ENCODE measurements around the gene HCAR2. TPM values are rescaled to one million over a fixed set of nuclear protein-coding genes. Genes with fewer than 3 reads are reported as not detected.
A peak's percentile ranks its signal among the peaks of the same experiment; 100 is the strongest.
"Not testable (repeated sequence)": the region's sequence is repeated elsewhere in the genome, so short reads cannot be mapped to it uniquely, and the experiment has no call there.

The HCAR2 gene
- not detected for polyA plus RNA-seq

DNA sequence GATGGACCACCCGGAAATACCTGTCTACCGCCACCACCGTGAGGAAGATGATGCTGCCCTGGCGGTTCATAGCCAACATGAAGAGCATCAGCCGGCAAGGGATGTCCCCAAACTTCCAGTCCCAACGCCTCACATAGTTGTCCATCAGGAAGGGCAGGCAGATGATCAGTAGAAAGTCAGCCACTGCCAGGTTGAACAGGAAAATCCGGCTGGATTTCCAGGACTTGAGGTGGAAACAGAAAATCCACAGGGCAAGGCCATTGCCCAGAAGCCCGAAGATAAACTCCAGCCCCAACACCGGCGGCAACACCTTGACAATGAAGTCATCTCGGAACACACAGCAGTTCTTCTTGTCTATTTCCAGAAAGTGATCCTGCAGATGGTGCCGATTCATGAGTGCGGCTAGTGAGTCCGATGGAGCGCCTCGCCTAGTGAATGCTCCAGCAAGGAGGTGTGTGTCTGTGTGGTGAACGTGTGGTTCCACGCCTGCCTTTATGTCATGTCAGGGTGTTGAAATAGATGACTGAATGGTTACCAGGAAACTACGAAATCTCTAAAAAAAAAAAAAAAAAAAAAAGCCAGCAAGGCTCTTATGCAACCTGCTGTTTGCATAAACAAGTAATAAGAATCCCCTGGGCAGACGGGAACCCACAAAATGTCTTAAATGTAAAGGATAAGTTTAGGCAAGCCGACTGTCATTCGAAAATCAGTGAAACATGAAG lies at the start of gene HCAR2:
TSS of gene HCAR2 (minus strand) at position 468 of the 722 bp plus-strand sequence. CDS start at position 394, 74 bp downstream.
- H3K36me3 Mint-ChIP-seq; H3K4me3 Mint-ChIP-seq; H3K4me1 Mint-ChIP-seq; H3K27ac Mint-ChIP-seq; DNase-seq; H3K9me3 Mint-ChIP-seq; H3K27me3 Mint-ChIP-seq (ENCODE audit: low read depth in 3 of 3): not testable (repeated sequence)

DNA sequence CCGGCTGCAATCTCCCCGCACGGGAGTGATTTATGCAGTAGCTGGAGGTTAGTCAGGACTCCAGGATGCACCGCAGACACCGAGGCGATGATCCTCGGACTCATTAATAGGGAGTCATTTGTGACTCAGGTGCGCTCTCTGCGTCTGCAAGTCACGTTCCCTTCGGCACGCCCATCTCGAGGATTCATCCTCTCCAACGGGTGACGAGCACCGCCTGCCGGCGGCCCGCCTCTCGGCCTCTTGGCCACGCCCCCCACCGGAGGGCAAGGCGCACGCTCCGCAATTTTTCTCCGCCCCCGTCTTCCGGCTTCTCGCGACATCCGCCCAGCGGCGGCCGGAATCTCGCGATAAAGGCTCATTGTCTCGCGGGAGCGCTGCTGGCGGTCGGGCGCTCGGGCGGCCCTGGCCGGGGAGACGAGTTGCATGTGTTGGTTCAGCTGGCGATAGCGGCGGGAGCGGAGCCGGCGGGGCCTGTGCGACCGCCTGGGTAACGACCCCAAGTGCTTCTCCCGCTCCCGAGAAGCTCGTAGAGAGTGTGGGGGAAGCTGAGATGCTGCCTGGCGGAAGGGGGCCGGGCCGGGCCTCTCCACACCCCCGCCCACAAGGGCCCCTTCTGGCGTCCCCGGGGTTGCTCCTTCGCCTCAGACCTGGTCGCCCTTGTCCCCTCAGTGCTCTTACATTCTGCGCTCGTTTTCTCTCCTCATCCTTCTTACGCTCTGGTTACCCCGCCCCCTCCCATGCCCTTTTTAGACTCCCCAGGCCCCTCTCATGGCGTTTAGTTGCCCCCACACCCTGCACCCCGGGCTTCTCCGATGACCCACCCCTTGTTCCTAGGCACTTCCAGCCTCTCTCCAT lies 49.5 kb upstream of the HCAR2 start, which contains the start of gene DENR:
TSS of gene DENR (plus strand) at position 361 of the 855 bp plus-strand sequence. CDS start 878 bp downstream, outside the sequence.
- Mint-ChIP-seq H3K36me3 (peaks cover 22 to 33% (median 26%) of the 10 kb centered on the region in 3 donors), H3K4me3 (peak within 1 kb of the TSS; percentile 93 to 98 (median 97)), H3K9me3 (no peaks in the 10 kb centered on the region), H3K4me1 (peaks cover 32 to 58% of the 10 kb centered on the region in 2 donors), H3K27ac (peak within 1 kb of the TSS; percentile 91 to 96 (median 96)), H3K27me3 (ENCODE audit: low read depth in 3 of 3) (peaks cover 0 to 7% (median 5%) of the 10 kb centered on the region in 3 donors)
- DNase-seq: peak; percentile 99

DNA sequence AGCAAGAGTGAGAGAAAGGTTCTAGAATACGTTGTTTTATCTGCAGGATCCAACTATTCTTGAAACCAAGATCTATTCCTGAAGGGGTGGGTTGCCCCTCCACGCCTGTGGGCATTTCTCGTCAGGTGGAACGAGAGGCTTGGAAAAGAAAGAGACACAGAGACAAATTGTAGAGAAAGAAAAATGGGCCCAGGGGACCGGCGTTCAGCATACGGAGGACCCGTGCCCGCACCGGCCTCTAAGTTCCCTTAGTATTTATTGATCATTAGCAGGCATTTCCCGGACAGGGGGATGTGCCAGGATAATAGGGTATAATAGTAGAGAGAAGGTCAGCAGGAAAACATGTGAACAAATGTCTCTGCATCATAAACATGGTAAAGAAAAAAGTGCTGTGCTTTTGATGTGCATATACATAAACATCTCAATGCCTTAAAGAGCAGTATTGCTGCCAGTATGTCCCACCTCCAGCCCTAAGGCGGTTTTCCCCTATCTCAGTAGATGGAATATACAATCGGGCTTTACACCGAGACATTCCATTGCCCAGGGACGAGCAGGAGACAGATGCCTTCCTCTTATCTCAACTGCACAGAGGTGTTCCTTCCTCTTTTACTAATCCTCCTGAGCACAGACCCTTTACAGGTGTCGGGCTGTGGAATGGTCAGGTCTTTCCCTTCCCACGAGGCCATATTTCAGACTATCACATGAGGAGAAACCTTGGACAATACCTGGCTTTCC lies 47.8 kb upstream of the HCAR2 start:
- peak overlapping the region in 4 of 6 donors; percentile 36 to 84 (median 64) for H3K27ac Mint-ChIP-seq
- not testable (repeated sequence) for H3K9me3 Mint-ChIP-seq; DNase-seq; H3K27me3 Mint-ChIP-seq (ENCODE audit: low read depth in 3 of 3)
- peak overlapping the region in 4 of 5 donors; percentile 66 to 98 (median 96) for H3K4me3 Mint-ChIP-seq
- peaks cover 12 to 19% (median 15%) of the 10 kb centered on the region in 3 donors for H3K36me3 Mint-ChIP-seq
- peaks cover 26 to 41% of the 10 kb centered on the region in 2 donors for H3K4me1 Mint-ChIP-seq

DNA sequence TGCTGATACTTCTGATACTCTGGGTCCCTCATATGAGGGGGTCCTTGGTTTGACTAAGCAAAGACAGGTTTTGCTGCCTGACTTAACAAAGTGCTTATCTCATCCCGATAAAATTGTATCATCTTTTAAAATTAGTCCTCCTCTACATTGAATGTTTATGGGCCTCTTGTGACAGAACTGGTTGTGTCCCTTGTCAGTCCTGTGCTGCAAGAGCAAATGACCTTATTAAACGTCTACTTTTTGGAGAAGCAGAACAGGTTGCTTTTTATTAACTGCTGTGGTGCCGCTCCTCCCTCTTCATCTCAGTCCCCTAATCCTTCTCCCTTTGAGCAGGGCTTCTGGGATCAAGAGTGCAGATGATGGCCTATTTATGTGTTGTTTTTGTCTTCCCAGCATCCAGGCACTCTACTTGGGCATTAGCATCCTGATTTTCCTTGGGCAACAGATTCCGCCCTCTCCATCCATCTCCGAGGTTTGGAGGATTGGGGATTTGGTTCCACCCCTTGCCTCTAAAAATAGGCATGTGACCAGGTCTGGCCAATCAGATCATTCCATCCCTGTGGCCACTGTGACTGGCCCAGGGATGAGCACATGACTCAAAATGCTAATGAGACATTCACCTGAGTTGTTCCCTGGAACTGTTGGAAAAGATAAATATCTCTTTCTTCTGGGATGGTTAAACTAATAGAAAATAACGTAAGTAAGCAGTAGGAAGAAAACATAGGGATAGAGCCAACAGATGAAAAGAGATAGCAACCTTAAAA lies 46.6 kb upstream of the HCAR2 start:
- Mint-ChIP-seq H3K9me3 (no peaks in the 10 kb centered on the region), H3K4me1 (peaks cover 22 to 34% of the 10 kb centered on the region in 2 donors), H3K36me3 (peaks cover 6 to 11% (median 8%) of the 10 kb centered on the region in 3 donors), H3K27me3 (ENCODE audit: low read depth in 3 of 3) (peaks cover 0 to 7% (median 5%) of the 10 kb centered on the region in 3 donors), H3K27ac (no peak overlapping the region), H3K4me3 (no peak overlapping the region)
- DNase-seq: no peak

DNA sequence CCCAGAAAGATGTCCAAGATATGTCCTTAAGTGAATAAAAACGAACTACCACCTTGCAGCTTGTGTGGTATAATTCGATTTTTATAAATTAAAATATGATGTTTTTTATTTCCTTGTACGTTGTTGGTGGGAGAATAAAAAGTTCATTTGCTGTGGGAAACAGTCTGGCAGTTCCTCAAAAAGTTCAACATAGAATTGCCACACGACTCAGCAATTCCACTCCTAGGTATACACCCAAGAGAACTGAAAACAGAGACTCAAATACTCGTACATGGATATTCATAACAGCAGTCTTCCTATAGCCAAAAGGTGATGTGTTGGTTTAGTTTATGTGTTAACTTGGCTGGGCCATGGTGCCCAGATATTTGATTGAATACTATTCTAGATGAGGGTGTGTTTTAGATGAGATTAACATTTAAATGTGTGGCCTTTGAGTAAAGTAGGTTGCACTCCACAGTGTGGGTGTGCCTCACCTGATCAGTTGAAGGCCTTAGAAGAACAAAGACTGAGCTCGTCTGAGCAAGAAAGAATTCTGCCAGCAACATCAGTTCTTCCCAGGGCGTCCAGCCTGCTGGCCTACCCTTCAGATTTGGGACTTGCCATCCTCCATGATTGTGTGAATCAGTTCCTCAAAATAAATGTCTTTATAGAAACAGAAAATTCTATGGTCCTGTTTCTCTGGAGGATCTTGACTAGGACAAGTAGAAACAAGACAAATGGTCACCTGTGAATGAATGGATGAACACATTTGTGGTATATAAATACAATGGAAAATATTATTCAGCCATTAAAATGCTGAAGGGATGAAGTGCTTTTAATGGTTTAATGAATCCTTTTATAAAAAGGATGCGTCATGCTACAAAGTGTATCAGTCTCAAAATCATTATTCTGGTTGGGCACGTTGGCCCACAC lies 44.3 kb upstream of the HCAR2 start:
- Mint-ChIP-seq H3K36me3 (no peaks in the 10 kb centered on the region), H3K27me3 (ENCODE audit: low read depth in 3 of 3) (peaks cover 0 to 3% (median 2%) of the 10 kb centered on the region in 3 donors), H3K27ac (no peak overlapping the region), H3K9me3 (no peaks in the 10 kb centered on the region), H3K4me3 (no peak overlapping the region), H3K4me1 (peaks cover 8 to 12% of the 10 kb centered on the region in 2 donors)
- DNase-seq: no peak

DNA sequence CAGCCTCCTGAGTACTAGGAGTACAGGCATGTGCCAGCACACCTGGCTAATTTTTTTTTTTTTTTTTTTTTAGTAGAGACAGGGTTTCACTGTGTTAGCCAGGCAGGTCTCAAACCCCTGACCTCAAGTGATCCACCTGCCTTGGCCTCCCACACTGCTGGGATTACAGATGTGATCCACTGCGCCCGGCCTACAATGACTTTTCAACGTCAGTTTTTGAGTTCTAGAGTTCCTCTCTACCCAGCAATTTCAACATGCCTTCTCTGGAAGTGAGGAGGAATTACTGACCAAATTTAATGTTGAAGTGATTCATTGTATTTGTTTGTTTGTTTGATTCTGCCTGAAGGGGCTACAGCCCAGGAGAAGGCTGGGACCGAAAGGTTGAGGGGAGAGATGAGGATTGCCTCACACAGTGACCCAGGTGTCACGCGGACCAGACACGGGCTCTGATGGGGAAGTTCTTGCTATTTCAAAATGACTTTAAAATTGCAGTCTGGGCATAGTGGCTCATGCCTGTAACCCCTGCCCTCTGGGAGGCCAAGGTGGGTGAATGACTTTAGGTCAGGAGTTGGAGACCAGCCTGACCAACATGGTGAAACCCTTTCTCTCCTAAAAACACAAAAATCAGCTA lies 40.9 kb upstream of the HCAR2 start:
- H3K27ac Mint-ChIP-seq: no peak overlapping the region
- no peaks in the 10 kb centered on the region for H3K9me3 Mint-ChIP-seq
- H3K4me1 Mint-ChIP-seq: no peaks in the 10 kb centered on the region

DNA sequence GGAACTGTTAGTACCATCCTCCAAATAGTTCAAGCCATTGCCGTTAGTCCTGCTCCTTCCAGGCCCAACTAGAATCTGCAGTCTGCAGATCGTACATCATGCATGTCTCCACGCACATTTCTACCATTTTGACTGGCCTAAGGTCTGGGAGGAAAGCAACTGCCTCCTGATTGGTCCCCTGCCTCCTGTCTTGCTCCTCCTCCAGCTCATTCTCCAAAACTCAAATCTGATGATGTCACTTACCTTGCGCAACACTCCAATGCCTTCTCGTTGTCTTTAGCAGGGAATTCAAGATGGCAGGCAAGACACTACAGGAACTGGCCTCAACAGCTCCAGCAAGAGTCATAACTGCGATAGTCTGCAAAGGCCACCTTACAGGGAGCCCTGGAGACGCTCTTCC lies 37.2 kb upstream of the HCAR2 start:
- H3K4me3 Mint-ChIP-seq: no peak overlapping the region
- H3K27me3 Mint-ChIP-seq (ENCODE audit: low read depth in 3 of 3): peaks cover 3 to 4% (median 3%) of the 10 kb centered on the region in 3 donors
- no peaks in the 10 kb centered on the region for H3K36me3 Mint-ChIP-seq
- H3K4me1 Mint-ChIP-seq: no peaks in the 10 kb centered on the region
- DNase-seq: no peak
- no peaks in the 10 kb centered on the region for H3K9me3 Mint-ChIP-seq
- peak overlapping the region in 1 of 6 donors; percentile 73 for H3K27ac Mint-ChIP-seq

More for the DNA sequence above, 40.9 kb upstream of the HCAR2 start:
- H3K4me3 Mint-ChIP-seq: no peak overlapping the region
- DNase-seq: no peak
- H3K27me3 Mint-ChIP-seq (ENCODE audit: low read depth in 3 of 3): peaks cover 0 to 4% (median 2%) of the 10 kb centered on the region in 3 donors
- no peaks in the 10 kb centered on the region for H3K36me3 Mint-ChIP-seq

DNA sequence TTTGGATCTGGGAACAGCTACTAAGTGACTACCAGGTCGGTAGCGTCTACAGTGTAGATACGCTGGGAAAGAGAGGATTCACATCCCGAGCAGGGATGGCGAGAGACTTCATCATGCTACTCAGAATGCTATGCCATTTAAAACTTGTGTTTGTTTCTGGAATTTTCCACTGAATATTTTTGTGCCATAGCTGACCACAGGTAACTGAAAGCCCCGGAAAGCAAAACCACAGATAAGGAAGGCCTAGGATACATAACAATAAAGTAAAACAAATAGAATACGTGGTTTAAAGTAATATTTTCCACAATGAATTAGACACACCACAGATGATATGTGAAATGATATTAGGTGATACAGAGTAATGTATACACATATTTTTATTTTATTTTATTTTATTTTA lies 35.4 kb upstream of the HCAR2 start:
- H3K27me3 Mint-ChIP-seq (ENCODE audit: low read depth in 3 of 3): peaks cover 3 to 8% (median 3%) of the 10 kb centered on the region in 3 donors
- DNase-seq: no peak
- H3K4me3 Mint-ChIP-seq: no peak overlapping the region
- H3K4me1 Mint-ChIP-seq: no peaks in the 10 kb centered on the region
- no peaks in the 10 kb centered on the region for H3K36me3 Mint-ChIP-seq
- H3K27ac Mint-ChIP-seq: no peak overlapping the region
- H3K9me3 Mint-ChIP-seq: no peaks in the 10 kb centered on the region

DNA sequence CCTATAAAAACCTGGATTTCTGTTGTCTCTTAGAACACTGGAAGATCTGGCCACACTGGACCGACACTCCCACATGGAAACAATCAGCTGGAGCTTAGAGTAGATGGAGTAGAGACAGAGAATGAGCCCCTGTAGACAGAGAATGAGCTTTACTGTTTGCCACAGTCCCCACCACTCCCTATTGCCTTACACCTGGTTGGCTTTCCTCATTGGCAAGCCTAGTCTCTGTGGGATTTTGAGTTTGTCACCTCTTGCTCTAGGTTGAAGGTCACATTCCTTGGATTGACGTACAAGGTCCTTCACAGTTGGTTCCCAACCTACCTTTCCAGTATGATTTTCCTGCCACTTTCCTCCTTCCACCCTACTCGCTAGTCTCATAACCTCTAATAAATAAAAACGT lies 29.5 kb upstream of the HCAR2 start:
- Mint-ChIP-seq H3K4me1 (peaks cover 0 to 2% of the 10 kb centered on the region in 2 donors), H3K27ac (no peak overlapping the region), H3K27me3 (ENCODE audit: low read depth in 3 of 3) (peaks cover 3 to 6% (median 5%) of the 10 kb centered on the region in 3 donors)

DNA sequence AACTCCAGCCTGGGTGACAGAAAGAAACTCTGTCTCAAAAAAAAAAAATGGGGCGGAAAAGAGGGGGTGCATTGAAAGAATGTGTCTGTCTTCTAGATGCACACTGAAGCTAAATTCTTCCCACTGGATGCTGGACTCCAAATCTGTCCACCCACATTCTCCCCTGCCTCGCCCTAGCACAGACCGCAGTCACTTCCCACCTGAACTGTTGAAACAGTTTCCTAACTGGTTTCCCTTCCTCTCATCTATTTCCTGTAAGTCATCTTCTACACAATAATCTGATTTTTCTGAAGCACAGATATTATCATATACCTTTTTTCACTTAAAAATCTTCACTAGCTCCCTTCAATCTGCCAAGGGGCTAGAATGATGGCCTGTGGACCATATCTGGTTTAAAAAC lies 29.0 kb upstream of the HCAR2 start:
- no peak overlapping the region for H3K4me3 Mint-ChIP-seq
- H3K9me3 Mint-ChIP-seq: no peaks in the 10 kb centered on the region
- no peaks in the 10 kb centered on the region for H3K36me3 Mint-ChIP-seq
- H3K4me1 Mint-ChIP-seq: peaks cover 0 to 2% of the 10 kb centered on the region in 2 donors
- peaks cover 3 to 6% (median 4%) of the 10 kb centered on the region in 3 donors for H3K27me3 Mint-ChIP-seq (ENCODE audit: low read depth in 3 of 3)
- DNase-seq: no peak
- no peak overlapping the region for H3K27ac Mint-ChIP-seq

More for the DNA sequence above, 29.5 kb upstream of the HCAR2 start:
- H3K9me3 Mint-ChIP-seq: no peaks in the 10 kb centered on the region
- no peak overlapping the region for H3K4me3 Mint-ChIP-seq
- DNase-seq: no peak
- H3K36me3 Mint-ChIP-seq: no peaks in the 10 kb centered on the region

DNA sequence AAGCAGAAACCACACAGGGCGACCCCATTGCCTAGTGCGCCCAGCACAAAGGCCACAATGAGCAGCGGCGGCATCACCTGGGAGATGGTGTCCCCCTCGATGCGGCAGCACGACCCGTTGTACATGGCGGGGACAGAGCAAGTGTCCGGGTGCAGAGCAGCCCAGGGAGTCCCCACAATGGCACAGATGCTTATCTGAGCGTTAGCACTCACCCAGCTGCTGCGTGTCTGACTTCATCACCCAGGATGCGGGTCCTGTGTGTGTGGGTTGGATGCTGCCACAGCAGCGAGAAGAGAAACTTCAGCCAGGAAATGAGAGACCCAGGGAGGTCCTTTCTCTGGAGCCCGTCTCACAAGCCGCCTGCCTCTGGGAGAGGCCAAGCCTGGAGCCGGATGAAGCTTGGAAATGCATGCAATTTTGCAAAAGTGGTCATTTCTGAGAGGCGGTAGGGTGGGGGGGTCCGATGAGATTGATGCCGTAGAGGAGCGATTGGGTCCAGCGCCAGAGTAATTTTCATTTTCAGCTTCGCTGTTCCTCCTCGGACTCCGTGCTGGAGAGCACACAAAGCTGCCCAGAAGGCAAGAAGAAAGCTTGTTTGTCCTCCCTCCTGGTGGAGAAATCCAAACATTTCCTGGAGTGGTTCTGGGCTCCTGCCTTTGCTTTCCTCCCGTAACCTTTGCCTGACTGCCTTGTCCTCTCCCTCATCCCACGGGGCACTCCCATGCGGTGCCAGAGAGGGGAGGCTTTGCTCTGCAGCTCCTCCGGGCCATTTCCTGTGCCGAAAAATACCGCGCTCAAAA lies 27.3 kb upstream of the HCAR2 start, which contains the start of gene HCAR1:
TSS of gene HCAR1 (minus strand) at position 630 of the 800 bp plus-strand sequence. CDS start at position 125, 505 bp downstream.
- no peak for DNase-seq
- no peaks in the 10 kb centered on the region for H3K36me3 Mint-ChIP-seq
- no peak within 1 kb of the TSS for H3K27ac Mint-ChIP-seq
- H3K4me3 Mint-ChIP-seq: no peak within 1 kb of the TSS
- H3K9me3 Mint-ChIP-seq: no peaks in the 10 kb centered on the region
- peaks cover 0 to 6% (median 4%) of the 10 kb centered on the region in 3 donors for H3K27me3 Mint-ChIP-seq (ENCODE audit: low read depth in 3 of 3)
- peaks cover 0 to 2% of the 10 kb centered on the region in 2 donors for H3K4me1 Mint-ChIP-seq
